ENCODE measurements around the gene SULT6B1. TPM values are rescaled to one million over a fixed set of nuclear protein-coding genes. Genes with fewer than 3 reads are reported as not detected.

Gene SULT6B1, protein sequence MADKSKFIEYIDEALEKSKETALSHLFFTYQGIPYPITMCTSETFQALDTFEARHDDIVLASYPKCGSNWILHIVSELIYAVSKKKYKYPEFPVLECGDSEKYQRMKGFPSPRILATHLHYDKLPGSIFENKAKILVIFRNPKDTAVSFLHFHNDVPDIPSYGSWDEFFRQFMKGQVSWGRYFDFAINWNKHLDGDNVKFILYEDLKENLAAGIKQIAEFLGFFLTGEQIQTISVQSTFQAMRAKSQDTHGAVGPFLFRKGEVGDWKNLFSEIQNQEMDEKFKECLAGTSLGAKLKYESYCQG
- not detected for total RNA-seq

GRCh38 chr2:37188570-37188969 lies at the start of gene SULT6B1:
TSS of gene SULT6B1 (minus strand) at chr2:37188670. CDS start at chr2:37188640, 30 bp downstream.
- Histone ChIP-seq H3K27me3 (no peaks in the 10 kb centered on the region), H3K27ac (no peak within 1 kb of the TSS), H3K4me1 (no peaks in the 10 kb centered on the region), H3K4me3 (no peak within 1 kb of the TSS), H3K36me3 (no peaks in the 10 kb centered on the region), H3K9me3 (no peaks in the 10 kb centered on the region)
- intact Hi-C loops (cut with DNase I) = no loop called here
- TF ChIP-seq POLR2A (IDR thresholded peaks at IDR 0.05) (no peak), POLR2AphosphoS5 (IDR thresholded peaks at IDR 0.05; ENCODE audit: insufficient read depth in 1 of 2, low read depth in 1 of 2) (no peak)
- TF ChIP-seq, protein P1, sequence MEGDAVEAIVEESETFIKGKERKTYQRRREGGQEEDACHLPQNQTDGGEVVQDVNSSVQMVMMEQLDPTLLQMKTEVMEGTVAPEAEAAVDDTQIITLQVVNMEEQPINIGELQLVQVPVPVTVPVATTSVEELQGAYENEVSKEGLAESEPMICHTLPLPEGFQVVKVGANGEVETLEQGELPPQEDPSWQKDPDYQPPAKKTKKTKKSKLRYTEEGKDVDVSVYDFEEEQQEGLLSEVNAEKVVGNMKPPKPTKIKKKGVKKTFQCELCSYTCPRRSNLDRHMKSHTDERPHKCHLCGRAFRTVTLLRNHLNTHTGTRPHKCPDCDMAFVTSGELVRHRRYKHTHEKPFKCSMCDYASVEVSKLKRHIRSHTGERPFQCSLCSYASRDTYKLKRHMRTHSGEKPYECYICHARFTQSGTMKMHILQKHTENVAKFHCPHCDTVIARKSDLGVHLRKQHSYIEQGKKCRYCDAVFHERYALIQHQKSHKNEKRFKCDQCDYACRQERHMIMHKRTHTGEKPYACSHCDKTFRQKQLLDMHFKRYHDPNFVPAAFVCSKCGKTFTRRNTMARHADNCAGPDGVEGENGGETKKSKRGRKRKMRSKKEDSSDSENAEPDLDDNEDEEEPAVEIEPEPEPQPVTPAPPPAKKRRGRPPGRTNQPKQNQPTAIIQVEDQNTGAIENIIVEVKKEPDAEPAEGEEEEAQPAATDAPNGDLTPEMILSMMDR (IDR thresholded peaks at IDR 0.05) = no peak
- DNase-seq (ENCODE audit: extremely low spot score in 2 of 2) = no peak

DNA sequence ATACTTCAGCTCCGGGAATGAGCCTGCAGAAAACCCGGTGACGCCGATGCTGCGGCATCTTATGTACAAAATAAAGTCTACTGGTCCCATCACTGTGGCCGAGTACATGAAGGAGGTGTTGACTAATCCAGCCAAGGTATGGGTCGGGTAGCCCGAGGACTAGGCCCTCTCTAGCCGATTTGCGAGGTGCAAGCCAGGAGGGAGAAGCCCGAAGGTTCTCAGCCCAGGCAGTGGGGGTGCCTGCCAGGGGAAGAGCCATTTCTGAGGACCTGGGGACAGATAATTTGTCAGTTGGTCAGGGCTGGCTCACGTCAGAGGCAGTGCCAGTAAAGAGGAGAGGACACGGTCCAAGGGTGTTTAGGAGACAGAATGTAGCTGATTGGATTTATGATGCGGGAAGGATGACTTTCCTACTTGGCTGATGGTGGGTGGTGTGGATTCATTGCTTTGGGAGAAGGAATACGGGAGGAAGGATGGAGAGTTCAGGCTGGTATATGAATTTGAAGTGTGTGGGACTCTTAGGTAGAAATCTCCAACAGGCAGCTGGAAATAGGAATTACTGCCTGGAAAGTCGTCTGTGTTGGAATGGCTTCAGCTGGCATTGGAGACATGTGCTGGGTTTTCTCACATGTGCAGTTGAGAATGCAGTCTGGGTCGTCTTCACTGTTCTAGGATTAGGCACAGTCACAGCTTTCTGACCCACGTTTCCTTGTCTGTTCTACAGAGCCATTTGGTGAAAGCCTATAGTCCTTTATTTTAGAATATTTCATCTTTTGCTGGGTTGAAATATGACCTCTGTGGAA lies 43.9 kb upstream of the SULT6B1 start:
- Histone ChIP-seq H3K36me3 (peaks cover 0 to 12% of the 10 kb centered on the region in 2 donors), H3K4me1 (peaks cover 35% of the 10 kb centered on the region), H3K4me3 (peak overlapping the region; percentile 78 to 85), H3K27me3 (no peaks in the 10 kb centered on the region), H3K27ac (peak overlapping the region; percentile 84), H3K9me3 (no peaks in the 10 kb centered on the region)
- intact Hi-C loops (cut with DNase I) = no loop called here
- no peak for DNase-seq (ENCODE audit: extremely low spot score in 2 of 2)
- TF ChIP-seq, protein P1 (IDR thresholded peaks at IDR 0.05) = no peak
- TF ChIP-seq POLR2A (IDR thresholded peaks at IDR 0.05) (no peak), POLR2AphosphoS5 (IDR thresholded peaks at IDR 0.05; ENCODE audit: insufficient read depth in 1 of 2, low read depth in 1 of 2) (no peak)

DNA sequence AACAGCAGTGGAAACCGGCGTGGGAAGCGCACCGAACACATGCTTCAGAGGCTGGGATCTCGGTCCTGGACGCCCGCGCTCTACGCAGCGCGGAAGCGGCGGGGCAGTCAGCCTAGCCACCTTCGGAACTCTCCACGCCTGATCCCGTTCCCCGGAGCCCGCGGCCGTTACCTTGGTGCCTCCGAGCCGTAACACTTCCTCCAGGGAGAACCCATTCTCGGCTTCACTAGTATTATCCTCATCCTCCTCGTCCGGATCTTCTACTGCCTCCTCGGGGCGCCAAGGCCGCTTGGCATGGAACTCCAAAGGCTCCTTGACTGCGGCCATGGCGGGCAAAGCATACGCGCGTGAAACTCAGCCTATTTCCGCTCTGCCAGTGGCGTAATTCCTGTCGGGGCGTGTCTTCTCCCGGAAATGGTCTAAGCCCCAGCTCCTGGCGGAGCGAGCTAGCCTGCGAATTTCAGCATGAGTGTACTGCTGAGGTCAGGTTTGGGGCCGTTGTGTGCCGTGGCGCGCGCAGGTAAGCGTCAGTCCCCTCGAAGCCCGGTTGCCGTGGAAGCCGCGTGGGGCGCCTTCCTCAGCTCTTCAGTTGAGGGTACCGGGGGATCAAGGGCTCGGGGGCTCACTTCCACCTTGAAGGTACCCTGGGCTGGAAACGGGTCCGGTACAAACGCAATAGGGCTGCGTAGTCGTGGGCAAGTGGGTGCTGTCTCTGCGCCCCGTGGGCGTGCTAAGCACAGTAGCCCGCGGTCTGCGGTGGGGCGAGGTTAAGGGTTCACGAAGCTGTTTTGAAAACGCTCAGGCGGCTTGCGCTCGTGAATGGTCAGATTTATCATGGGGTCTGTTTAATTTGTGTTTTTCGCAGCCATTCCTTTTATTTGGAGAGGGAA lies 43.0 kb upstream of the SULT6B1 start, which contains the start of the genes CEBPZ and NDUFAF7:
Gene CEBPZ, minus strand, starts transcription at position 356 of the 890 bp plus-strand sequence. Its CDS starts 29 bp downstream, at position 327.
Gene NDUFAF7, plus strand, starts transcription at position 418 of the 890 bp plus-strand sequence. Its CDS starts 48 bp downstream, at position 466.
- no peaks in the 10 kb centered on the region for H3K9me3 ChIP-seq
- peaks cover 37% of the 10 kb centered on the region for H3K4me1 ChIP-seq
- DNase-seq (ENCODE audit: extremely low spot score in 2 of 2) = peak in 1 of 2 donors; percentile 92
- H3K27me3 ChIP-seq = no peaks in the 10 kb centered on the region
- peaks cover 0 to 10% of the 10 kb centered on the region in 2 donors for H3K36me3 ChIP-seq
- TF ChIP-seq, protein P1 (IDR thresholded peaks at IDR 0.05) = peak in 1 of 3 experiments; percentile 12
- TF ChIP-seq POLR2AphosphoS5 (IDR thresholded peaks at IDR 0.05; ENCODE audit: insufficient read depth in 1 of 2, low read depth in 1 of 2) = peak; percentile 90 to 96
- TF ChIP-seq POLR2A (IDR thresholded peaks at IDR 0.05) = peak in 1 of 2 donors; percentile 67
- peak within 1 kb of the TSS; percentile 84 for H3K27ac ChIP-seq
- H3K4me3 ChIP-seq = peak within 1 kb of the TSS; percentile 78 to 85
- intact Hi-C loops (cut with DNase I) = no loop called here

- Histone ChIP-seq H3K9me3 (no peaks in the 10 kb centered on the region), H3K4me1 (peaks cover 41% of the 10 kb centered on the region), H3K36me3 (peaks cover 0 to 10% of the 10 kb centered on the region in 2 donors), H3K27ac (peak overlapping the region; percentile 84), H3K4me3 (peak overlapping the region; percentile 78 to 85), H3K27me3 (no peaks in the 10 kb centered on the region)
- intact Hi-C loops (cut with DNase I) = no loop called here
- TF ChIP-seq POLR2A (IDR thresholded peaks at IDR 0.05) (no peak), POLR2AphosphoS5 (IDR thresholded peaks at IDR 0.05; ENCODE audit: insufficient read depth in 1 of 2, low read depth in 1 of 2) (no peak)
- TF ChIP-seq, protein P1 (IDR thresholded peaks at IDR 0.05) = no peak
- DNase-seq (ENCODE audit: extremely low spot score in 2 of 2) = no peak
Observed at GRCh38 chr2:37230581-37230980, 42.1 kb upstream of the SULT6B1 start.
